GM12878 (cell line): Measurements from ENCODE around the gene DOC2B. TPM values are rescaled to one million over a fixed set of nuclear protein-coding genes. Genes with fewer than 3 reads are reported as not detected.

ENCODE experiments used
- ATAC-seq: fragments of 200-7000 bp; cut with Tn5 transposase; 3 replicates; pipeline ENCODE4 v1.9.1; 2020; ENCODE audit warnings: mild to moderate bottlenecking, moderate library complexity
- BruUV-seq: library from RNA; stranded (reverse); fragments of 400-500 nt; replicated peaks from 2 replicates; lab custom pipeline; 2021; lab: Mats Ljungman, UMichigan
- CTCF ChIA-PET: fragments of 300-600 bp; sonication (Branson Sonifier 250); formaldehyde crosslinking; extraction: SDS; loops from one replicate; lab custom pipeline; 2021; ENCODE audit warnings: inconsistent platforms; lab: Yijun Ruan, JAX
- POLR2A ChIA-PET: fragments of 350-600 bp; formaldehyde crosslinking; extraction: SDS; loops from one replicate; lab custom pipeline; 2021; ENCODE audit warnings: inconsistent platforms; lab: Charles Lee
- RAD21 ChIA-PET: fragments of 300-600 bp; sonication (Branson Sonifier 250); formaldehyde crosslinking; loops from one replicate; lab custom pipeline; 2023; ENCODE audit warnings: antibody characterized with exemption; ENCODE audit not compliant: unreplicated experiment; lab: Charles Lee
- SMC1A ChIA-PET: fragments of 300-600 bp; sonication (Branson Sonifier 250); formaldehyde crosslinking; loops from one replicate; lab custom pipeline; 2023; ENCODE audit not compliant: unreplicated experiment, uncharacterized antibody; lab: Charles Lee
- DNase-seq: peaks from one replicate; pipeline ENCODE4 v3.0.0-alpha.2; 2011; ENCODE audit warnings: low read depth, low spot score
- FAIRE-seq: peaks from 3 replicates; lab custom pipeline; 2011; peaks lifted over from hg19 to GRCh38; lab: Jason Lieb, UNC
- H2AFZ ChIP-seq: 2 replicates; pipeline ENCODE4 v1.6.0; 2011; ENCODE audit warnings: low read depth, low read length, control low read depth; ENCODE audit not compliant: control insufficient read depth
- H3K27ac ChIP-seq: 2 replicates; pipeline ENCODE4 v1.5.1; 2011; ENCODE audit warnings: control low read depth; ENCODE audit not compliant: control insufficient read depth, insufficient read depth
- H3K27me3 ChIP-seq, 2 experiments: replicated peaks in 1 of 2; 2 replicates each; pipeline versions ENCODE4 v1.6.0 to v1.6.1; 2011; ENCODE audit warnings: low read length in 1 of 2; ENCODE audit not compliant: control insufficient read depth in 2 of 2, insufficient read depth in 2 of 2
- H3K36me3 ChIP-seq, 2 experiments: 2 replicates each; pipeline ENCODE4 v1.5.1; 2011; ENCODE audit warnings: low read length in 1 of 2; ENCODE audit not compliant: control insufficient read depth in 2 of 2, insufficient read depth in 2 of 2
- H3K4me1 ChIP-seq: 2 replicates; pipeline ENCODE4 v1.6.1; 2011; ENCODE audit warnings: mild to moderate bottlenecking, low read length, moderate library complexity, mixed read lengths; ENCODE audit not compliant: control insufficient read depth, insufficient read depth
- H3K4me2 ChIP-seq: 2 replicates; pipeline ENCODE4 v1.6.0; 2011; ENCODE audit warnings: control low read depth; ENCODE audit not compliant: control insufficient read depth, insufficient read depth
- H3K4me3 ChIP-seq: fragments of 200-600 bp; sonication (generic); 2 replicates; pipeline ENCODE4 v1.5.1; 2016
- H3K79me2 ChIP-seq: 2 replicates; pipeline ENCODE4 v1.6.0; 2011; ENCODE audit warnings: low read length; ENCODE audit not compliant: control insufficient read depth, insufficient read depth
- H3K9ac ChIP-seq: 2 replicates; pipeline ENCODE4 v1.8.0; 2011; ENCODE audit warnings: low read length, control low read depth, mixed read lengths; ENCODE audit not compliant: control insufficient read depth, insufficient read depth
- H3K9me3 ChIP-seq: replicated peaks from 3 replicates; pipeline ENCODE4 v1.5.1; 2011; ENCODE audit warnings: mild to moderate bottlenecking, low read length; ENCODE audit not compliant: control insufficient read depth, insufficient read depth
- H4K20me1 ChIP-seq: 2 replicates; pipeline ENCODE4 v1.6.0; 2011; ENCODE audit not compliant: control insufficient read depth, insufficient read depth
- FOXK2 ChIP-seq: fragments of 450-650 bp; IDR thresholded peaks from 2 replicates; pipeline ENCODE4 v1.6.1; 2017; ENCODE audit warnings: mild to moderate bottlenecking, moderate library complexity
- NFIC ChIP-seq: IDR thresholded peaks from 2 replicates; pipeline ENCODE4 v1.6.1; 2012; ENCODE audit warnings: low read depth, mild to moderate bottlenecking, inconsistent platforms, low read length, moderate library complexity
- PAX5 ChIP-seq: IDR thresholded peaks from 2 replicates; pipeline ENCODE4 v1.6.1; 2011; ENCODE audit warnings: low read depth, low read length, borderline replicate concordance
- RAD21 ChIP-seq: IDR thresholded peaks from 2 replicates; pipeline ENCODE4 v1.6.1; 2011; ENCODE audit warnings: mild to moderate bottlenecking, low read depth, low read length, moderate library complexity; ENCODE audit not compliant: insufficient read depth
- RBBP5 ChIP-seq: fragments of 200-600 bp; sonication (generic); conservative IDR thresholded peaks from 2 replicates; pipeline ENCODE4 v1.6.1; 2016
- REST ChIP-seq: IDR thresholded peaks from 2 replicates; pipeline ENCODE4 v1.6.1; 2012; ENCODE audit warnings: mild to moderate bottlenecking, low read depth, low read length
- USF1 ChIP-seq: IDR thresholded peaks from 2 replicates; pipeline ENCODE4 v1.6.1; 2011; ENCODE audit warnings: borderline replicate concordance, low read depth, mild to moderate bottlenecking, moderate library complexity, mixed read lengths, low read length; ENCODE audit not compliant: insufficient read depth; ENCODE audit errors: extremely low read length
- ZBTB11 ChIP-seq: fragments of 450-650 bp; formaldehyde crosslinking; IDR thresholded peaks from 2 replicates; pipeline ENCODE4 v1.5.0; 2022; ENCODE audit warnings: mild to moderate bottlenecking, missing genetic modification characterization
- ZNF217 ChIP-seq: fragments of 450-650 bp; IDR thresholded peaks from 2 replicates; pipeline ENCODE4 v1.6.1; 2017; ENCODE audit warnings: antibody characterized with exemption, mild to moderate bottlenecking
- WGBS: methylation state at CpG from one replicate; pipeline ENCODE4 v1.1.6; 2016; ENCODE audit warnings: low lambda C conversion rate; ENCODE audit not compliant: insufficient replicate concordance, insufficient coverage; ENCODE audit errors: missing lambda C conversion rate; 5-methylcytosine and 5-hydroxymethylcytosine counted together
- in situ Hi-C: fragments of 300-500 bp; cut with MboI; formaldehyde crosslinking; loops from 9 replicates; pipeline ENCODE4 v1.14.3; 2018; ENCODE audit warnings: mixed read lengths
- intact Hi-C: fragments of 100-400 bp; cut with micrococcal nuclease; formaldehyde crosslinking; loops from one replicate; pipeline ENCODE4 v1.14.2; 2022; ENCODE audit not compliant: unreplicated experiment
- polyA plus RNA-seq, 11 experiments: library from polyadenylated mRNA; depleted of rRNA in 4 of 11; unstranded in 6 of 11; stranded (reverse) in 5 of 11; fragments of >200 nt; fragmentation: Nextera tagmentation in 4 of 11; fragmentation: Illumina TruSeq in 1 of 11; extraction: Ambion mirVana in 4 of 11; extraction: Trizol in 1 of 11; gene quantifications; 1 replicate in 1 of 11; 2 replicates in 10 of 11; pipeline versions ENCODE4 v1.2.1 to v1.2.3, GENCODE V29; 2011 to 2016; ENCODE audit warnings: inconsistent platforms in 2 of 11, missing spikeins in 2 of 11, low read depth in 1 of 11
- total RNA-seq, 4 experiments: library from RNA; depleted of rRNA in 3 of 4; stranded (reverse); fragments of >200 nt in 3 of 4; fragmentation: Illumina TruSeq in 1 of 4; extraction: Trizol in 1 of 4; gene quantifications; 2 replicates each; pipeline versions ENCODE4 v1.2.1 to v1.2.3, GENCODE V29; 2013 to 2021

DOC2B gene
- total and polyA plus RNA-seq, 10 of the 15 experiments (the other 5 are each of a cell fraction or from before 2014, with no cell fraction given) = not detected

GRCh38 chr17:230395-230770 is 48.9 kb upstream of the DOC2B start:
- ChIA-PET SMC1A (no interaction called here), POLR2A (no interaction called here), CTCF (interaction anchor here (0.7 kb wide), 1 partner anchor 467 kb away, joined by 3 read pairs; no protein-coding TSS in a partner anchor), RAD21 (no interaction called here)
- Histone ChIP-seq H3K4me2 (no peak overlapping the region), H3K4me3 (no peak overlapping the region), H4K20me1 (no peaks in the 10 kb centered on the region), H3K9ac (no peak overlapping the region), H3K9me3 (no peaks in the 10 kb centered on the region), H3K79me2 (no peaks in the 10 kb centered on the region), H3K4me1 (peaks cover 12% of the 10 kb centered on the region), H3K27me3 (no peaks in the 10 kb centered on the region; a peak in 2 of 4 replicates), H3K27ac (no peak overlapping the region), H3K36me3 (no peaks in the 10 kb centered on the region), H2AFZ (no peak overlapping the region)
- no peak for TF ChIP-seq PAX5
- no peak for TF ChIP-seq FOXK2
- no peak for TF ChIP-seq RAD21
- no peak for TF ChIP-seq NFIC
- TF ChIP-seq ZBTB11 = no peak
- no peak for TF ChIP-seq ZNF217
- no peak for TF ChIP-seq RBBP5
- TF ChIP-seq REST = no peak
- no peak for TF ChIP-seq USF1
- DNase-seq (no peak), ATAC-seq (no peak), FAIRE-seq (no peak)
- whole genome bisulfite sequencing = 36% methylated on average over 7 of the region's 7 CpGs
- in situ Hi-C loops (no loop called here), intact Hi-C loops (no loop called here)
- BruUV-seq = no TSS peak
